ENCODE results near the gene ETF1.

Gene ETF1

DNA sequence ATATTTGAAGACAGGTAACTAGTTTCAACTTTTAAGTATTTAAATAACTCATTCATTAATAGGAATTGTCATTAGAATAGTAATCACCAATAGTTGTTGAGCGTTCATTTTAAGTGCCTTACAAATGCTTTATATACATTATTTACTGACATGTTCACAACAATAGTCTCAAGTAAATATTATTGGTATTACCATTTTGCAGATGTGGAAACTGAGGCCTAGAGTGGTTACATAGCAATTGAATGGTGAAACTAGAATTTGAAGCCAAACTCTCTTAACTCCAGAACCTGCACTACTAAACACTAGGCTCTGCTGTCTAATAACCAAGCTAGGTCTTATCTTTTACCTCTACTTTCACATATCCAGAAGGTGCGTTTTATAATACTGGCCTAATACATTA lies 37.0 kb upstream of the ETF1 start:
- H3K27ac ChIP-seq = no peak overlapping the region
- no peak overlapping the region for H3K4me3 ChIP-seq
- TF ChIP-seq CTCF (IDR thresholded peaks at IDR 0.05) = no peak
- DNase-seq (ENCODE audit: low spot score) = no peak

DNA sequence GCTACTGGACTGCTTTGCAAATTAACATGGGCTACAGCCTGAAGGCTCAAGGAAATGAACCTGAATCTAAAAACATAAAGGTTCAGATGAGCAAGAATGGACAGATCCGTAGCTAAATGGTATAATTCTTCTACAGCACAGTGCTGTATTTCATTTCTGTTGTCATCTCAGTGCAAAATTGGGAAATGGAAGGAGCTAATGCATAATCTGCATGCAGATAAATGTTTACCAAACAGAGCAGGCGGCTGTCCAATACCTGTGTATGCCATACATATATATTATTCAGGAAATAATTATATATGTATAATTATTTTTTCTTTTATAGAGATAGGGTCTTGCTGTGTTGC lies 36.5 kb upstream of the ETF1 start:
- no peak for DNase-seq (ENCODE audit: low spot score)
- TF ChIP-seq CTCF (IDR thresholded peaks at IDR 0.05) = peak; percentile 4
- Histone ChIP-seq H3K4me3 (no peak overlapping the region), H3K27ac (no peak overlapping the region)

DNA sequence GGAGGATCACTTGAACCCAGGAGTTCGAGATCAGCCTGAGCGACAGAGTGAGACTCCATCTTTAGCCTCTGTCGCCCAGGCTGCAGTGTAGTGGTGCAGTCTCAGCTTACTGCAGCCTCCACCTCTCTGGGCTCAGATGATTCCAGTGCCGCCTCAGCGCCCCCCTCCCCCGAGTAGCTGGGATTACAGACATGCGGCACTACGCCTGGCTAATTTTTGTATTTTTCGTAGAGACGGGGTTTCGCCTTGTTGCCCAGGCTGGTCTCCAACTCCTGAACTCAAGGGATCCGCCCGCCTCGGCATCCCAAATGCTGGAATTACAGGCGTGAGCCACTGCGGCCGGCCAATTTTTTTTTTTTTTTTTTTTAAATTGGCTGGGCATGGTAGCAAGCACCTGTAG lies 34.4 kb upstream of the ETF1 start:
- Histone ChIP-seq H3K4me3 (no peak overlapping the region), H3K27ac (no peak overlapping the region)
- TF ChIP-seq CTCF (IDR thresholded peaks at IDR 0.05) = no peak
- no peak for DNase-seq (ENCODE audit: low spot score)

DNA sequence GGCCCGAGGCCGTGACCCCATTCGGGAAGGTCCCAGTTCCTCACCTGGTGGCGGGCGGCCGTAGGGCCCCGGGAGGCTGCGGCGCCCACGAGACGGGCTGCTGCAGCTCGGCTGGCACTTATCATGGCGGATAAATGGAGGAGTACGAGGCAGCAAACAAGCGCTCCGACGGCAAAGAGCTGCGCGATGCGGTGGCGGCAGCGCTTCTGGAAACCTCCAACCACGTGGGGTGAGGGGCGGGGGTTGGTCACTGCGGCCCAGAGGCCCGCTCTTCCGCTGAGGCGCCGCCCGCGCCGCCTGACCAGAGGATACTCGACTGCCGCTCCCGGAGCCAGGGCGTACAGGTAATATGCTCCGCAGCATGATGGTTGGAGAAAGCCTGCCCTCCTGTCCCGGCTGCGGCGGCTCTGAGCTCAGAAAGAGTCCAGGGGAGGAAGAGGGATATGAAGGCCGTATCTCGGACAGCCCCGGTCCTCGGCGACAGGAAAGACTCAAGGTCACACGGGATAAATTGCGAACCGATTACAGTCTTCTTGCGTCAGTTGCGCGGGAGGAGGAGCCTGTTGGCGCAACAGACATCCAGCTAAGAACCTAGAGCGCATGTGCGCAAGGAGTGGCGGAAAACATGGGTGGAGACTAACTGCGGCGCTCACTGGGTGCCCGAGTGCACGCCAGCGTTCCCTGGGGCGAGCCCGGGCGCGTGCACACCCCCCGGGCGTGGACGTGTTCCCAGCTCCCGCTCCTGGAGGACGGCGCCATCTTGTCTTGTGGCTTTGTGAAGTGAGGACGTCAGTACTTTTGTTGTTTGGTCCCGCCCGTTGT lies 32.4 kb upstream of the ETF1 start, which contains the start of gene HSPA9:
Gene HSPA9 (minus strand): TSS at position 208 of the 822 bp plus-strand sequence. CDS start 83 bp downstream, at position 125.
- peak; percentile 99 for DNase-seq (ENCODE audit: low spot score)
- Histone ChIP-seq H3K4me3 (peak within 1 kb of the TSS; percentile 100), H3K27ac (peak within 1 kb of the TSS; percentile 99 to 100)
- no peak for TF ChIP-seq CTCF (IDR thresholded peaks at IDR 0.05)

DNA sequence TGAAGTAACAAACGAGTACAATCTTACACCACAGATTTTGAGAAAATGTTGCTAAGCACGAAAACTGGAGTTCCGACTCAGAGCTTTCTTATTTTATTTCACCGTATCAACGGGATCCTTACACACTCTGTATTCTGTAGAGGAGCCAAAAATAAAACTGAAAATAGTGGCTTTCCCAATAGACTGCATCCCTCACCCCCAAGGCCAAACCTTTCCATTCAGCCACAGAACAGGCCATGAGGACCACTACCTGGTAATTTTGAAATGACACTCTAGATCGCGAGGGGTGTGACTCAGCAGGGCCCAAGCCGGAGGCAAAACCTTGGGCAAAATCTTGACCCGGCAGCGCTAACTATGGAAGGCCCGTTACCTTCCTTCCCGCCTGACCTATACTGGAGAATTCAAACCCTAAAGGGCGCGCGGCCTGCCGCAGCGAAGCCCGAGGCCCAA lies 31.7 kb upstream of the ETF1 start:
- TF ChIP-seq CTCF (IDR thresholded peaks at IDR 0.05) = no peak
- no peak for DNase-seq (ENCODE audit: low spot score)
- Histone ChIP-seq H3K4me3 (peak overlapping the region; percentile 100), H3K27ac (peak overlapping the region; percentile 99 to 100)

GRCh38 chr5:138573949-138574670 lies 31.1 kb upstream of the ETF1 start:
- Histone ChIP-seq H3K27ac (peak overlapping the region; percentile 99 to 100), H3K4me3 (peak overlapping the region; percentile 100)
- no peak for DNase-seq (ENCODE audit: low spot score)
- TF ChIP-seq CTCF (IDR thresholded peaks at IDR 0.05) = no peak
